ENCODE data around the gene BCL7C. TPM values are rescaled to one million over a fixed set of nuclear protein-coding genes. Genes with fewer than 3 reads are reported as not detected.
A peak's percentile ranks its signal among the peaks of the same experiment; 100 is the strongest.

Gene BCL7C
- total and polyA plus RNA-seq, 5 donors from 2014 or later, result 22.9 to 43.7 (median 39.0) TPM

- Mint-ChIP-seq H3K27ac (no peak overlapping the region), H3K4me1 (peaks cover 0 to 10% (median 7%) of the 10 kb centered on the region in 4 donors), H3K27me3 (no peaks in the 10 kb centered on the region), H3K9me3 (no peaks in the 10 kb centered on the region), H3K4me3 (no peak overlapping the region), H3K36me3 (peaks cover 3% of the 10 kb centered on the region)
- peaks cover 8% of the 10 kb centered on the region for H3K4me1 ChIP-seq (ENCODE audit: control insufficient read depth, insufficient read depth, low read length, poor library complexity, severe bottlenecking)
- no peaks in the 10 kb centered on the region for H3K9me3 ChIP-seq (ENCODE audit: control insufficient read depth in 2 of 2, low read length in 2 of 2)
- no peak for ATAC-seq (ENCODE audit: low read depth in 2 of 2)
- no peak for DNase-seq
- no peak overlapping the region for H3K4me3 ChIP-seq (ENCODE audit: low read depth, low read length)
- H3K27ac ChIP-seq (ENCODE audit: insufficient read depth, low read length, poor library complexity, severe bottlenecking), result no peak overlapping the region
- H3K36me3 ChIP-seq (ENCODE audit: control insufficient read depth, insufficient read depth, low read length), result no peaks in the 10 kb centered on the region
- no peaks in the 10 kb centered on the region for H3K27me3 ChIP-seq (ENCODE audit: control insufficient read depth, insufficient read depth, low read length)
These were observed 47.1 kb downstream of the BCL7C start for GRCh38 chr16:30846649-30847402.

- ATAC-seq (ENCODE audit: low read depth in 2 of 2) (peak; percentile 83 to 84), DNase-seq (peak; percentile 74 to 94 (median 85))
- Mint-ChIP-seq H3K4me3 (peak overlapping the region in 1 of 4 donors; percentile 45), H3K36me3 (peaks cover 3% of the 10 kb centered on the region), H3K4me1 (peaks cover 0 to 10% (median 7%) of the 10 kb centered on the region in 4 donors), H3K9me3 (no peaks in the 10 kb centered on the region), H3K27ac (peak overlapping the region; percentile 10 to 84 (median 74)), H3K27me3 (no peaks in the 10 kb centered on the region)
- H3K4me3 ChIP-seq (ENCODE audit: low read depth, low read length), result peak overlapping the region; percentile 47
- no peaks in the 10 kb centered on the region for H3K27me3 ChIP-seq (ENCODE audit: control insufficient read depth, insufficient read depth, low read length)
- no peaks in the 10 kb centered on the region for H3K9me3 ChIP-seq (ENCODE audit: control insufficient read depth in 2 of 2, low read length in 2 of 2)
- H3K36me3 ChIP-seq (ENCODE audit: control insufficient read depth, insufficient read depth, low read length), result no peaks in the 10 kb centered on the region
- H3K27ac ChIP-seq (ENCODE audit: insufficient read depth, low read length, poor library complexity, severe bottlenecking), result no peak overlapping the region
- H3K4me1 ChIP-seq (ENCODE audit: control insufficient read depth, insufficient read depth, low read length, poor library complexity, severe bottlenecking), result peaks cover 8% of the 10 kb centered on the region
These were observed 49.0 kb downstream of the BCL7C start for GRCh38 chr16:30844671-30845449.

- peaks cover 0 to 10% (median 7%) of the 10 kb centered on the region in 4 donors for H3K4me1 Mint-ChIP-seq
These were observed 49.6 kb downstream of the BCL7C start for GRCh38 chr16:30844346-30844670.

GRCh38 chr16:30843501-30843900 lies 50.4 kb downstream of the BCL7C start:
- Histone ChIP-seq H3K27ac (ENCODE audit: insufficient read depth, low read length, poor library complexity, severe bottlenecking) (no peak overlapping the region), H3K36me3 (ENCODE audit: control insufficient read depth, insufficient read depth, low read length) (no peaks in the 10 kb centered on the region), H3K27me3 (ENCODE audit: control insufficient read depth, insufficient read depth, low read length) (no peaks in the 10 kb centered on the region), H3K4me3 (ENCODE audit: low read depth, low read length) (no peak overlapping the region), H3K9me3 (ENCODE audit: control insufficient read depth in 2 of 2, low read length in 2 of 2) (no peaks in the 10 kb centered on the region), H3K4me1 (ENCODE audit: control insufficient read depth, insufficient read depth, low read length, poor library complexity, severe bottlenecking) (peaks cover 8% of the 10 kb centered on the region)
- no peaks in the 10 kb centered on the region for H3K36me3 Mint-ChIP-seq
- no peak for ATAC-seq (ENCODE audit: low read depth in 2 of 2)
- peaks cover 0 to 10% (median 7%) of the 10 kb centered on the region in 4 donors for H3K4me1 Mint-ChIP-seq
- H3K9me3 Mint-ChIP-seq, result no peaks in the 10 kb centered on the region
- H3K27me3 Mint-ChIP-seq, result peaks cover 6% of the 10 kb centered on the region
- H3K4me3 Mint-ChIP-seq, result no peak overlapping the region
- no peak for DNase-seq
- no peak overlapping the region for H3K27ac Mint-ChIP-seq

More at GRCh38 chr16:30844346-30844670, 49.6 kb downstream of the BCL7C start:
- Histone ChIP-seq H3K9me3 (ENCODE audit: control insufficient read depth in 2 of 2, low read length in 2 of 2) (no peaks in the 10 kb centered on the region), H3K27me3 (ENCODE audit: control insufficient read depth, insufficient read depth, low read length) (no peaks in the 10 kb centered on the region), H3K36me3 (ENCODE audit: control insufficient read depth, insufficient read depth, low read length) (no peaks in the 10 kb centered on the region), H3K4me1 (ENCODE audit: control insufficient read depth, insufficient read depth, low read length, poor library complexity, severe bottlenecking) (peaks cover 8% of the 10 kb centered on the region), H3K27ac (ENCODE audit: insufficient read depth, low read length, poor library complexity, severe bottlenecking) (no peak overlapping the region), H3K4me3 (ENCODE audit: low read depth, low read length) (no peak overlapping the region)
- ATAC-seq (ENCODE audit: low read depth in 2 of 2) (no peak), DNase-seq (no peak)
- Mint-ChIP-seq H3K4me3 (no peak overlapping the region), H3K36me3 (peaks cover 3% of the 10 kb centered on the region), H3K27ac (peak overlapping the region in 1 of 3 donors; percentile 84), H3K9me3 (no peaks in the 10 kb centered on the region), H3K27me3 (peaks cover 3% of the 10 kb centered on the region)

- H3K36me3 Mint-ChIP-seq, result no peaks in the 10 kb centered on the region
- H3K27me3 ChIP-seq (ENCODE audit: control insufficient read depth, insufficient read depth, low read length), result no peaks in the 10 kb centered on the region
- no peak for DNase-seq
- H3K9me3 Mint-ChIP-seq, result no peaks in the 10 kb centered on the region
- peaks cover 8% of the 10 kb centered on the region for H3K4me1 ChIP-seq (ENCODE audit: control insufficient read depth, insufficient read depth, low read length, poor library complexity, severe bottlenecking)
- H3K27me3 Mint-ChIP-seq, result peaks cover 6% of the 10 kb centered on the region
- H3K36me3 ChIP-seq (ENCODE audit: control insufficient read depth, insufficient read depth, low read length), result no peaks in the 10 kb centered on the region
- H3K4me3 Mint-ChIP-seq, result no peak overlapping the region
- no peak overlapping the region for H3K27ac ChIP-seq (ENCODE audit: insufficient read depth, low read length, poor library complexity, severe bottlenecking)
- peaks cover 0 to 10% (median 7%) of the 10 kb centered on the region in 4 donors for H3K4me1 Mint-ChIP-seq
- H3K9me3 ChIP-seq (ENCODE audit: control insufficient read depth in 2 of 2, low read length in 2 of 2), result no peaks in the 10 kb centered on the region
- H3K27ac Mint-ChIP-seq, result no peak overlapping the region
- ATAC-seq (ENCODE audit: low read depth in 2 of 2), result no peak
- H3K4me3 ChIP-seq (ENCODE audit: low read depth, low read length), result no peak overlapping the region
These were observed 50.9 kb downstream of the BCL7C start for GRCh38 chr16:30842971-30843370.

GRCh38 chr16:30841332-30841731 lies 52.5 kb downstream of the BCL7C start:
- H3K36me3 Mint-ChIP-seq, result no peaks in the 10 kb centered on the region
- peaks cover 6% of the 10 kb centered on the region for H3K27me3 Mint-ChIP-seq
- ATAC-seq (ENCODE audit: low read depth in 2 of 2), result no peak
- no peak overlapping the region for H3K27ac Mint-ChIP-seq
- DNase-seq, result no peak
- H3K4me1 ChIP-seq (ENCODE audit: control insufficient read depth, insufficient read depth, low read length, poor library complexity, severe bottlenecking), result peaks cover 8% of the 10 kb centered on the region
- H3K9me3 Mint-ChIP-seq, result no peaks in the 10 kb centered on the region
- no peaks in the 10 kb centered on the region for H3K36me3 ChIP-seq (ENCODE audit: control insufficient read depth, insufficient read depth, low read length)
- no peaks in the 10 kb centered on the region for H3K9me3 ChIP-seq (ENCODE audit: control insufficient read depth in 2 of 2, low read length in 2 of 2)
- no peak overlapping the region for H3K27ac ChIP-seq (ENCODE audit: insufficient read depth, low read length, poor library complexity, severe bottlenecking)
- H3K4me1 Mint-ChIP-seq, result peaks cover 0 to 10% (median 7%) of the 10 kb centered on the region in 4 donors
- no peak overlapping the region for H3K4me3 ChIP-seq (ENCODE audit: low read depth, low read length)
- H3K27me3 ChIP-seq (ENCODE audit: control insufficient read depth, insufficient read depth, low read length), result no peaks in the 10 kb centered on the region
- no peak overlapping the region for H3K4me3 Mint-ChIP-seq

- Histone ChIP-seq H3K4me1 (ENCODE audit: control insufficient read depth, insufficient read depth, low read length, poor library complexity, severe bottlenecking) (peaks cover 8% of the 10 kb centered on the region), H3K36me3 (ENCODE audit: control insufficient read depth, insufficient read depth, low read length) (no peaks in the 10 kb centered on the region), H3K27me3 (ENCODE audit: control insufficient read depth, insufficient read depth, low read length) (no peaks in the 10 kb centered on the region), H3K4me3 (ENCODE audit: low read depth, low read length) (no peak overlapping the region), H3K9me3 (ENCODE audit: control insufficient read depth in 2 of 2, low read length in 2 of 2) (no peaks in the 10 kb centered on the region), H3K27ac (ENCODE audit: insufficient read depth, low read length, poor library complexity, severe bottlenecking) (no peak overlapping the region)
- DNase-seq, result no peak
- H3K4me1 Mint-ChIP-seq, result peaks cover 0 to 10% (median 7%) of the 10 kb centered on the region in 4 donors
- no peak overlapping the region for H3K4me3 Mint-ChIP-seq
- peaks cover 6% of the 10 kb centered on the region for H3K27me3 Mint-ChIP-seq
- no peaks in the 10 kb centered on the region for H3K36me3 Mint-ChIP-seq
- no peaks in the 10 kb centered on the region for H3K9me3 Mint-ChIP-seq
- H3K27ac Mint-ChIP-seq, result no peak overlapping the region
- ATAC-seq (ENCODE audit: low read depth in 2 of 2), result no peak
These were observed 53.3 kb downstream of the BCL7C start for GRCh38 chr16:30840611-30841010.
